MCF 10A (cell line): ENCODE data around the gene FAM89B. TPM values are rescaled to one million over a fixed set of nuclear protein-coding genes. Genes with fewer than 3 reads are reported as not detected.

Experiments
- BruUV-seq: library from RNA; stranded (reverse); fragments of 400-500 nt; replicated peaks from 2 replicates; lab custom pipeline; 2021; lab: Mats Ljungman, UMichigan
- CTCF ChIA-PET: fragments of 300-600 bp; sonication (Branson Sonifier 250); formaldehyde crosslinking; extraction: SDS; loops from one replicate; lab custom pipeline; 2021; ENCODE audit warnings: antibody characterized with exemption, inconsistent platforms; lab: Yijun Ruan, JAX
- POLR2A ChIA-PET: fragments of 300-600, 350-650 bp; sonication (Branson Sonifier 250); formaldehyde crosslinking; extraction: SDS; loops from one replicate; lab custom pipeline; 2020; ENCODE audit warnings: antibody characterized with exemption, inconsistent platforms; lab: Yijun Ruan, JAX
- DNase-seq: peaks from one replicate; pipeline ENCODE4 v3.0.0-alpha.2; 2018; ENCODE audit not compliant: unreplicated experiment
- H3K27ac Mint-ChIP-seq: one replicate; pipeline ENCODE4 v1.8.0; 2022; ENCODE audit warnings: mild to moderate bottlenecking, low read depth, mixed read lengths; ENCODE audit not compliant: unreplicated experiment
- H3K27me3 Mint-ChIP-seq: one replicate; pipeline ENCODE4 v1.8.0; 2022; ENCODE audit warnings: mixed read lengths; ENCODE audit not compliant: insufficient read depth, unreplicated experiment
- H3K36me3 Mint-ChIP-seq: one replicate; pipeline ENCODE4 v1.8.0; 2022; ENCODE audit warnings: mild to moderate bottlenecking, moderate library complexity, mixed read lengths; ENCODE audit not compliant: insufficient read depth, unreplicated experiment
- H3K4me1 Mint-ChIP-seq: one replicate; pipeline ENCODE4 v1.8.0; 2022; ENCODE audit warnings: mixed read lengths; ENCODE audit not compliant: insufficient read depth, unreplicated experiment
- H3K4me3 Mint-ChIP-seq: one replicate; pipeline ENCODE4 v1.8.0; 2022; ENCODE audit warnings: mild to moderate bottlenecking, moderate library complexity, mixed read lengths; ENCODE audit not compliant: unreplicated experiment
- H3K9me3 Mint-ChIP-seq: one replicate; pipeline ENCODE4 v1.8.0; 2022; ENCODE audit warnings: mixed read lengths; ENCODE audit not compliant: unreplicated experiment
- intact Hi-C: fragments of 100-400 bp; cut with micrococcal nuclease; formaldehyde crosslinking; loops from 2 replicates; pipeline ENCODE4 v1.14.1; 2022
- total RNA-seq: library from RNA; stranded (reverse); gene quantifications from 2 replicates; pipeline ENCODE4 v1.2.3, GENCODE V29; 2022
- TF ChIP-seq, protein P1 (sequence below): fragments of 200-600 bp; IDR thresholded peaks from one replicate; pipeline ENCODE4 v1.8.0; 2022; ENCODE audit warnings: antibody characterized with exemption, mild to moderate bottlenecking; ENCODE audit not compliant: unreplicated experiment

Gene FAM89B
- total RNA-seq, 1 experiment from 2014 or later, result 16.7 TPM

DNA sequence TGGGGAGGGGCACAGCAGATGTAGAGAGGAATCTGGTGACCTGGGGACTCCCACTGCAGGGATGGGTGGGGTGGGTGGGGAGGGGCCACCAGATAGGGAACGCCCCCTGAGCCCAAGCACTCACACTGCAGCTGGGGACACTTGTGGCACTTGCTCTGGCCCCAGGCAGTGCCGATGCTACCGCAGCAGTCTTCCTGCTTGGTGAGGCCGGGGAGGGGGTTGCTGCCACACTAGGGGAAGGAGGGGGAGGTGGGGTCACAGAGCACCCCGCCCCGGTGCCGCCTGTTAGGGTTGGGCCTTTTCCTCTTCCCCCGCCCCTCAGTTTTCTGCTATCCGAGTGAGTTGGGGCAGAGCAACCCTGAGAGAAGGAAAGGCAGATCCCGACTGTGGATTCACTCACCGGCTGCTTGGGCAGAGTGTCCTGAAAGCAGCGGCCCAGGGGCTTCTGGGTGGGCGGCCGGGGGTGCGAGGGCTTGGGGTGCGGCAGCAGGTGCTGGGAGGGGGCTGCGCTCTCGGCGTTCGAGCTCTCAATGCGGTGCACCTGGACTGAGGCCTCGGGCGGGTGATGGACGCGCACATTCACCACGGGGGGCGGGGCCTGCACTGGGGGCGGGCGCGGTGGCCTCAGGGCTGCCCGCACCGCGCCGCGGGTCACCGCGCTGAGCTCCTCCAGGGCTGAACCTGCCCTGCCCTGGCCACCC is 18.9 kb upstream of the FAM89B start:
- no peaks in the 10 kb centered on the region for H3K9me3 Mint-ChIP-seq
- BruUV-seq, result no TSS peak
- H3K36me3 Mint-ChIP-seq, result no peaks in the 10 kb centered on the region
- intact Hi-C loops, result no loop called here
- H3K27me3 Mint-ChIP-seq, result no peaks in the 10 kb centered on the region
- POLR2A ChIA-PET, result no interaction called here
- CTCF ChIA-PET, result interaction anchor here (0.6 to 3.4 kb wide), 2 partner anchors 12 to 110 kb away, joined by 3 to 18 read pairs; no protein-coding TSS in a partner anchor
- TF ChIP-seq, protein P1, sequence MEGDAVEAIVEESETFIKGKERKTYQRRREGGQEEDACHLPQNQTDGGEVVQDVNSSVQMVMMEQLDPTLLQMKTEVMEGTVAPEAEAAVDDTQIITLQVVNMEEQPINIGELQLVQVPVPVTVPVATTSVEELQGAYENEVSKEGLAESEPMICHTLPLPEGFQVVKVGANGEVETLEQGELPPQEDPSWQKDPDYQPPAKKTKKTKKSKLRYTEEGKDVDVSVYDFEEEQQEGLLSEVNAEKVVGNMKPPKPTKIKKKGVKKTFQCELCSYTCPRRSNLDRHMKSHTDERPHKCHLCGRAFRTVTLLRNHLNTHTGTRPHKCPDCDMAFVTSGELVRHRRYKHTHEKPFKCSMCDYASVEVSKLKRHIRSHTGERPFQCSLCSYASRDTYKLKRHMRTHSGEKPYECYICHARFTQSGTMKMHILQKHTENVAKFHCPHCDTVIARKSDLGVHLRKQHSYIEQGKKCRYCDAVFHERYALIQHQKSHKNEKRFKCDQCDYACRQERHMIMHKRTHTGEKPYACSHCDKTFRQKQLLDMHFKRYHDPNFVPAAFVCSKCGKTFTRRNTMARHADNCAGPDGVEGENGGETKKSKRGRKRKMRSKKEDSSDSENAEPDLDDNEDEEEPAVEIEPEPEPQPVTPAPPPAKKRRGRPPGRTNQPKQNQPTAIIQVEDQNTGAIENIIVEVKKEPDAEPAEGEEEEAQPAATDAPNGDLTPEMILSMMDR, result no peak
- H3K27ac Mint-ChIP-seq, result no peak overlapping the region
- DNase-seq, result no peak
- H3K4me1 Mint-ChIP-seq, result peaks cover 28% of the 10 kb centered on the region
- no peak overlapping the region for H3K4me3 Mint-ChIP-seq

DNA sequence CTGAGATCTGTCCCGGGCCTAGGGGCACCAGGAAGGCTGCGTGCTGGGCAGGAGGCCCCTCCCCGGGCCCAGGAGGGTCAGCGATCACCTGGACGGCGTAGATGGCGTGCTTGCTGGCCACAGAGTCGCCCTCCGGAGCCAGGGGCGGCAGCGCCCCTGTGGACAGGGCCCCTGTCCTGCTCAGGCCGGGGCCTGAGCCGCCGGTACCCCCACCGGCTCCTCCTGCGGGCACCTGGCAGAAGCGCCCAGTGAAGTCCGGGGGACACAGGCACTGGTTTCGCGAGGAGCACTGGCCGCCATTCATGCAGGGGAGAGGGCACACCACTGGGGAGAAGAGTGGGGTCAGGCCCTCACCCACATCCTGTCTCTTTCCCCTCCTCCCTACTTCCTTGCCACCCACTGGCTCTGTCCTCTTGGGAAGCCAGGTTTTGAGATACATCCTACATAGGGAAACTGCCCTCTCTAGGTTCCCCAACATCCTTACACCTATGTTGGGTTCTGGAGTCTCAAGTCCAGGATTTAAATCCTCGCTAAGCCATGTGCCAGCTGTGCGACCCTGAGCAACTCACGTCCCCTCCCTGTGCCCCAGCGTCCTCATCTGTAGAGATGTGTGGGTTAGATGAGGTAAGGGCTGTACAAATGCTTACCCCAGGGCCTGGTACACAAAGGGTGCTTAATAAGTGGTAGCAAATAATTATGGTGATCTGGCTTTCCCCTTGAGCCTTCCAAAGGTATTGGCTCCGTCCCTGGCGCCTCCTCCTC is 18.1 kb upstream of the FAM89B start:
- CTCF ChIA-PET, result interaction anchor here (1.5 kb wide), 1 partner anchor 13 kb away, joined by 7 read pairs; no protein-coding TSS in a partner anchor
- no TSS peak for BruUV-seq
- TF ChIP-seq, protein P1, result no peak
- H3K4me3 Mint-ChIP-seq, result no peak overlapping the region
- no peaks in the 10 kb centered on the region for H3K36me3 Mint-ChIP-seq
- H3K27ac Mint-ChIP-seq, result no peak overlapping the region
- intact Hi-C loops, result no loop called here
- H3K4me1 Mint-ChIP-seq, result peaks cover 27% of the 10 kb centered on the region
- no peaks in the 10 kb centered on the region for H3K27me3 Mint-ChIP-seq
- H3K9me3 Mint-ChIP-seq, result no peaks in the 10 kb centered on the region
- POLR2A ChIA-PET, result interaction anchor here (1.2 kb wide), 1 partner anchor 9 kb away, joined by 4 read pairs; no protein-coding TSS in a partner anchor
- no peak for DNase-seq

DNA sequence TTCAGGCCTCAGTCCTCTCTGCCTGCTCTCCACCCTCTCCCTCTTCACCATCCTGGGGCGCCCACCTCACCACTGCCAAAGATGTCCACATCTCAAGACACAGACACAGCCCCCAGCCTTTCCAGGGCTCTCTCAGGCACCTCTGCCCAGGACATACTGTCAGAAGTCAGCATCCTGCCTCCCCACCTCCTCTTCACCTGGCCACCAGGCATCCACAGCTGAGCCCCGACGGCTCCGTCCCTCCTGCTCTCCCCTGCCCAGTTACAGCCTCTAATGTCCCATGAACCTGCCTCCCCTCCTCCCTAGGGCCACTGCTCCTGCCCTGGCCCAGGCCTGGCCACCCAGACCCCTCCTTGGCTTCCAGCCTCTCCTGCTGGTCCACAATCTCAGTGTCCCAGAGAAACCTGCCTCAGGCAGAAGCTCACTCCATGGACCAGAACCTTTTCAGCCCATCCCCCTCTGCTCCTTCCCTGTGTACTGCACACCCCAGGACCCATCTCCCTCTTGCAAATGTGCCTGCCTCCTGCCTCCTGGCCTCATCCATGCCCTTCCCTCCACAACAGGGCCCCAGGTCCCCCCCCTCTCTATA is 17.4 kb upstream of the FAM89B start:
- intact Hi-C loops, result no loop called here
- CTCF ChIA-PET, result interaction anchor here (0.6 to 1.5 kb wide), 8 partner anchors 10 to 173 kb away, joined by 3 to 7 read pairs (median 3); no protein-coding TSS in a partner anchor
- Mint-ChIP-seq H3K27me3 (no peaks in the 10 kb centered on the region), H3K4me1 (peaks cover 32% of the 10 kb centered on the region), H3K36me3 (no peaks in the 10 kb centered on the region), H3K9me3 (no peaks in the 10 kb centered on the region), H3K27ac (peak overlapping the region; percentile 46), H3K4me3 (peak overlapping the region; percentile 10)
- POLR2A ChIA-PET, result interaction anchor here (0.6 to 1.2 kb wide), 4 partner anchors 10 to 21 kb away, joined by 3 to 4 read pairs (median 3); partner anchors contain the start of genes EHBP1L1 and FAM89B
- TF ChIP-seq, protein P1, result no peak
- BruUV-seq, result no TSS peak
- DNase-seq, result no peak
